ENCODE results near the gene TMEM18.

TMEM18 gene

GRCh38 chr2:620471-621302 lies 56.5 kb downstream of the TMEM18 start:
- H3K23ac ChIP-seq (ENCODE audit: low read length) = no peak overlapping the region
- H2BK15ac ChIP-seq (replicated peaks; ENCODE audit: low read depth) = no peak overlapping the region
- no peak overlapping the region for H3K9ac ChIP-seq (ENCODE audit: low read length)
- no peak overlapping the region for H3K18ac ChIP-seq (ENCODE audit: low read length)
- H3K79me1 ChIP-seq (ENCODE audit: low read length) = no peaks in the 10 kb centered on the region
- H3K56ac ChIP-seq (ENCODE audit: low read length) = no peak overlapping the region
- H4K5ac ChIP-seq (ENCODE audit: low read length) = no peak overlapping the region
- H3K27me3 ChIP-seq (ENCODE audit: insufficient read depth, low read length, poor library complexity) = no peaks in the 10 kb centered on the region
- H2AK5ac ChIP-seq (ENCODE audit: low read length) = no peak overlapping the region
- no peak for DNase-seq
- no peak overlapping the region for H3K27ac ChIP-seq (ENCODE audit: low read depth, low read length)
- H3K4me1 ChIP-seq (ENCODE audit: control insufficient read depth, low read depth, low read length) = no peaks in the 10 kb centered on the region
- H3K4me3 ChIP-seq (ENCODE audit: low read length) = no peak overlapping the region
- no peak overlapping the region for H3K4ac ChIP-seq (ENCODE audit: low read depth, low read length)
- H3K36me3 ChIP-seq (ENCODE audit: control insufficient read depth, insufficient read depth, low read length) = no peaks in the 10 kb centered on the region
- no peak overlapping the region for H2BK120ac ChIP-seq (ENCODE audit: low read depth, low read length)
- no peak overlapping the region for H3K4me2 ChIP-seq (ENCODE audit: low read length)
- no peak overlapping the region for H4K8ac ChIP-seq (ENCODE audit: low read depth, low read length)
- H3K79me2 ChIP-seq (ENCODE audit: control insufficient read depth, insufficient read depth, low read length) = no peaks in the 10 kb centered on the region
- WGBS (ENCODE audit: extremely low coverage, insufficient coverage, low lambda C conversion rate) = no CpG with 5 or more reads among the region's 58 CpGs
- H2BK5ac ChIP-seq (ENCODE audit: low read length) = no peak overlapping the region

- H2BK15ac ChIP-seq (replicated peaks; ENCODE audit: low read depth) = no peak overlapping the region
- H3K27ac ChIP-seq (ENCODE audit: low read depth, low read length) = no peak overlapping the region
- H3K4me1 ChIP-seq (ENCODE audit: control insufficient read depth, low read depth, low read length) = no peaks in the 10 kb centered on the region
- H3K56ac ChIP-seq (ENCODE audit: low read length) = no peak overlapping the region
- no peak overlapping the region for H3K23ac ChIP-seq (ENCODE audit: low read length)
- WGBS (ENCODE audit: extremely low coverage, insufficient coverage, low lambda C conversion rate) = no CpG with 5 or more reads among the region's 14 CpGs
- no peak overlapping the region for H3K4ac ChIP-seq (ENCODE audit: low read depth, low read length)
- H2BK5ac ChIP-seq (ENCODE audit: low read length) = no peak overlapping the region
- no peak overlapping the region for H2BK120ac ChIP-seq (ENCODE audit: low read depth, low read length)
- no peak overlapping the region for H2AK5ac ChIP-seq (ENCODE audit: low read length)
- no peak overlapping the region for H3K18ac ChIP-seq (ENCODE audit: low read length)
- DNase-seq = no peak
- no peak overlapping the region for H4K8ac ChIP-seq (ENCODE audit: low read depth, low read length)
- no peak overlapping the region for H3K9ac ChIP-seq (ENCODE audit: low read length)
- no peaks in the 10 kb centered on the region for H3K79me1 ChIP-seq (ENCODE audit: low read length)
- no peak overlapping the region for H3K4me3 ChIP-seq (ENCODE audit: low read length)
- no peaks in the 10 kb centered on the region for H3K79me2 ChIP-seq (ENCODE audit: control insufficient read depth, insufficient read depth, low read length)
- H3K27me3 ChIP-seq (ENCODE audit: insufficient read depth, low read length, poor library complexity) = no peaks in the 10 kb centered on the region
- H3K4me2 ChIP-seq (ENCODE audit: low read length) = no peak overlapping the region
- no peak overlapping the region for H4K5ac ChIP-seq (ENCODE audit: low read length)
- H3K36me3 ChIP-seq (ENCODE audit: control insufficient read depth, insufficient read depth, low read length) = no peaks in the 10 kb centered on the region
Measured at GRCh38 chr2:620004-620403, 57.2 kb downstream of the TMEM18 start.

GRCh38 chr2:618422-618990 lies 58.7 kb downstream of the TMEM18 start:
- no peak overlapping the region for H3K56ac ChIP-seq (ENCODE audit: low read length)
- no CpG with 5 or more reads among the region's 6 CpGs for WGBS (ENCODE audit: extremely low coverage, insufficient coverage, low lambda C conversion rate)
- no peak overlapping the region for H3K4me3 ChIP-seq (ENCODE audit: low read length)
- no peak for DNase-seq
- no peak overlapping the region for H4K8ac ChIP-seq (ENCODE audit: low read depth, low read length)
- no peak overlapping the region for H3K9ac ChIP-seq (ENCODE audit: low read length)
- no peak overlapping the region for H2BK5ac ChIP-seq (ENCODE audit: low read length)
- no peak overlapping the region for H3K27ac ChIP-seq (ENCODE audit: low read depth, low read length)
- H2BK120ac ChIP-seq (ENCODE audit: low read depth, low read length) = no peak overlapping the region
- H3K27me3 ChIP-seq (ENCODE audit: insufficient read depth, low read length, poor library complexity) = no peaks in the 10 kb centered on the region
- H3K4ac ChIP-seq (ENCODE audit: low read depth, low read length) = no peak overlapping the region
- H2BK15ac ChIP-seq (replicated peaks; ENCODE audit: low read depth) = no peak overlapping the region
- no peak overlapping the region for H4K5ac ChIP-seq (ENCODE audit: low read length)
- no peak overlapping the region for H3K4me2 ChIP-seq (ENCODE audit: low read length)
- H3K18ac ChIP-seq (ENCODE audit: low read length) = no peak overlapping the region
- no peaks in the 10 kb centered on the region for H3K79me1 ChIP-seq (ENCODE audit: low read length)
- H3K36me3 ChIP-seq (ENCODE audit: control insufficient read depth, insufficient read depth, low read length) = no peaks in the 10 kb centered on the region
- H3K4me1 ChIP-seq (ENCODE audit: control insufficient read depth, low read depth, low read length) = no peaks in the 10 kb centered on the region
- H3K79me2 ChIP-seq (ENCODE audit: control insufficient read depth, insufficient read depth, low read length) = no peaks in the 10 kb centered on the region
- no peak overlapping the region for H2AK5ac ChIP-seq (ENCODE audit: low read length)
- H3K23ac ChIP-seq (ENCODE audit: low read length) = no peak overlapping the region

- no peaks in the 10 kb centered on the region for H3K4me1 ChIP-seq (ENCODE audit: control insufficient read depth, low read depth, low read length)
- H3K36me3 ChIP-seq (ENCODE audit: control insufficient read depth, insufficient read depth, low read length) = no peaks in the 10 kb centered on the region
- H3K27ac ChIP-seq (ENCODE audit: low read depth, low read length) = no peak overlapping the region
- H3K79me2 ChIP-seq (ENCODE audit: control insufficient read depth, insufficient read depth, low read length) = no peaks in the 10 kb centered on the region
- no peak overlapping the region for H3K9ac ChIP-seq (ENCODE audit: low read length)
- H4K5ac ChIP-seq (ENCODE audit: low read length) = no peak overlapping the region
- H3K18ac ChIP-seq (ENCODE audit: low read length) = no peak overlapping the region
- no peak overlapping the region for H4K8ac ChIP-seq (ENCODE audit: low read depth, low read length)
- no peak overlapping the region for H3K4ac ChIP-seq (ENCODE audit: low read depth, low read length)
- H2BK15ac ChIP-seq (replicated peaks; ENCODE audit: low read depth) = no peak overlapping the region
- H2BK120ac ChIP-seq (ENCODE audit: low read depth, low read length) = no peak overlapping the region
- DNase-seq = no peak
- no peak overlapping the region for H3K4me3 ChIP-seq (ENCODE audit: low read length)
- no peak overlapping the region for H3K56ac ChIP-seq (ENCODE audit: low read length)
- H2AK5ac ChIP-seq (ENCODE audit: low read length) = no peak overlapping the region
- no peaks in the 10 kb centered on the region for H3K27me3 ChIP-seq (ENCODE audit: insufficient read depth, low read length, poor library complexity)
- H3K4me2 ChIP-seq (ENCODE audit: low read length) = no peak overlapping the region
- no peaks in the 10 kb centered on the region for H3K79me1 ChIP-seq (ENCODE audit: low read length)
- H2BK5ac ChIP-seq (ENCODE audit: low read length) = no peak overlapping the region
- H3K23ac ChIP-seq (ENCODE audit: low read length) = no peak overlapping the region
- WGBS (ENCODE audit: extremely low coverage, insufficient coverage, low lambda C conversion rate) = no CpG with 5 or more reads among the region's 3 CpGs
Measured at GRCh38 chr2:618005-618404, 59.2 kb downstream of the TMEM18 start.
